Loucy (cell line): ENCODE results near the gene KIF13A.

Experiments
- CTCF ChIP-seq: fragments of 200-600 bp; sonication (generic); conservative IDR thresholded peaks from 2 replicates; pipeline ENCODE4 v1.5.1; 2014; ENCODE audit warnings: mild to moderate bottlenecking, antibody characterized with exemption, low read length
- EZH2phosphoT487 ChIP-seq: fragments of 200-600 bp; IDR thresholded peaks from 2 replicates; pipeline ENCODE4 v1.6.1; 2018; ENCODE audit warnings: antibody characterized with exemption, mild to moderate bottlenecking, moderate library complexity, borderline replicate concordance

- TF ChIP-seq CTCF (no peak), EZH2phosphoT487 (no peak)
Measured at GRCh38 chr6:17919496-17919895, 67.9 kb downstream of the KIF13A start.
